ENCODE measurements around the gene NBPF26.
"Not testable (repeated sequence)": the region's sequence is repeated elsewhere in the genome, so short reads cannot be mapped to it uniquely, and the experiment has no call there.

Gene NBPF26

DNA sequence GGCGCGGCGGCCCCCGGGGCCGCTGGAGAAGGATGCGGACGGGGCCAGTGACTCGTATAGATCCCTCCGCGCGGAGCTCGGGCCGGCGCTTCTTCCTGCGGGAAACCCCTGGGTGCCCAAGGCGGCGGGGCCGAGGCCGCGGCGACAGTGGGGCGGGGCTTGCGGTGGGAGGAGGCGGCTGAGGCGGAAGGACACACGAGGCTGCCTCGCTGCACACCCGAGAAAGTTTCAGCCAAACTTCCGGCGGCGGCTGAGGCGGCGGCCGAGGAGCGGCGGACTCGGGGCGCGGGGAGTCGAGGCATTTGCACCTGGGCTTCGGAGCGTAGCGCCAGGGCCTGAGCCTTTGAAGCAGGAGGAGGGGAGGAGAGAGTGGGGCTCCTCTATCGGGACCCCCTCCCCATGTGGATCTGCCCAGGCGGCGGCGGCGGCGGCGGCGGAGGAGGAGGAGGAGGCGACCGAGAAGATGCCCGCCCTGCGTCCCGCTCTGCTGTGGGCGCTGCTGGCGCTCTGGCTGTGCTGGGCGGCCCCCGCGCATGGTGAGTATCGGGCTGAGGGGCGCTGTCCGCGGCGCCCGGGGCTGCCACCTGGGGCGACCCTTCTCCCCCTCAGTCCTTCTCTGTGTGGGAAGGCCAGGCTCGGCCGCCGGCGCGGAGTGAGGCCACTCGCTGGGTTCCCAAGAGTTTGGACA is at the start of gene NBPF26:
Gene NBPF26 (plus strand): TSS at position 231 of the 688 bp plus-strand sequence.
- DNase-seq, result peak; percentile 17

DNA sequence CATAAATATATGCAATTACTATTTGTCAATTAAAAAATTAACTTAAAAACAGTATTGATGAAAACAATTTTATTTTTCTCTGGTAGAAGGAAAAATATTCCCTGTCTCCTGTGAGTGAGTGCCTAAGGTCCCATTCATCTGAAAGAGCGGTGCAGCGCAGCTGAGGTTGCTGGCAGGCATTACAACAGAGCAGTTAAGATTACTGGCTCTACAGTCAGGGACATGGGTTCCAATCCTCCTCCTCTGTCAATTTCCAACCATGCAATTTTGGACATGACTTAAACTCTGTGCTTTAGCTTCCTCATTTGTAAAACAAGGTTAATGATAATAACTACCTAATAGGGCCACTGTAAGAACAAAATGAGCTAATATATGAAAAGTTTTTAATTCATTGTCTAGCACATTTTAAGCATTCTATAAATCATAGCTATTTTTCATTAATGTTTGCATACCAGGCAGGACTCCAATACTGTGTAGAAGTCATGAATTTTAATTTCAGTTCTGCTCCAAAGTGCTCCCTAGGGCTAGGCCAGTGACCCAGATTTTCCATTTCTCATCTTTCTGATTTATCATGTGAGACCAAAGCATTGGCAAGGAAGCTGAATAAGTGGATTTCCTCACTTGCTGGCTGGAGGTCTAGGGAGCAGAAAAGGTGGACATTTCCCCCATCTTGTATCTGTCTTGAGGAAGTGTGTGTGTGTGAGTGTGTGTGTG is 43.5 kb upstream of the NBPF26 start:
- not testable (repeated sequence) for DNase-seq

DNA sequence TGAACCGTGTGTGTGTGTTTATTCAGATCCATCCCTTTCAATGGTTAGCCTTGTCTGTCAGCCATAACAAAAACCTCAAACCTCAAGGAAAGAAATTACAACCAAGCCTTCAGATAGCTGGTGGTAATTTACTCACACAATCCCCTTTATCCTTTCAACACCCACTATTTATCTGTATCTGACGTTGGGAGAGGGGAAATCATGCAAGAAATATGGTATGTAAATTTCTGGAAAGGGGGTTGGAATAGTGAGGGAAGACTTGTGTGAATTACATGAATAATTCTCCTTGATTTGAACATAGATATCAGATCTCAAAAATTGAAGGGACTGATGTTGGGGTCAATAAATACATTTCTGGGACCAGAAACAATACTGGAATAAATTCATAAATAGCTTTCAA is 42.8 kb upstream of the NBPF26 start:
- DNase-seq, result not testable (repeated sequence)

DNA sequence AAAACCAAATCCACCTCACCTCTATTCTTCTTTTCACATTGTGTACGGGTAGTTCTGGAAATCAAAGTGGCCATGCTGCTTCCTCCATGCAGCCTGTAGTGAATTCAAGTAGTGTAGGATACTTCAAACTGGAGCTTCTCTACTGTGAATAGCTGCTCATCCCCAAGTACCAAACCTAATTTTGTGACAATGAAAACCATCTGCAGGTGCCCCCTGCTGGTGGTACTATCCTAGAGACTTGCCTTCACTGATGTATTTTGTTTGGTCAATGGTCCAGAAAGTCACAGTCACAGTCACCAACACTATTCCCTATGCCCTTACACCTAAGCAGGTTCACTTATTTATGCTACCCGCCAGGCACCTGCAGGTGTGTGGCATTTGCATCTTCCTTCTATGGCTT is 39.3 kb upstream of the NBPF26 start:
- DNase-seq, result not testable (repeated sequence)

DNA sequence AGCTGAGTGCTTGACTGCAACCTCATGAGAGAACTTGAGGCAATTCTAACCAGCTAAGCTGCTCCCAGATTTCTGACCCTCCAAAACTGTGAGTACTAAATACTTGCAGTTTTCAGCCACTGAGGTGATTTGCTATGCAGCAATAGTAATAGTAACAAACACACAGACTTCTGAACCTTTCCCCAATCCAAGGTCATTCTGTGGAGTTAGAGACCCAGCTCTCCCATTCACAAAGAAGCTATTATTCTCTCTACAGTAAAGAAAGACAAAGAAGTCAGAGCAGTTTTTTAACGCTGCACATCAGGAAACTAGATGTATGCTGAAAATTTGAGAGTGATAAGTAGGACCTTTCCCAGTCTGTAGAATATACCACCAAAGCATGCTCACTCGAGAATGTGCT is 38.1 kb upstream of the NBPF26 start:
- not testable (repeated sequence) for DNase-seq

DNA sequence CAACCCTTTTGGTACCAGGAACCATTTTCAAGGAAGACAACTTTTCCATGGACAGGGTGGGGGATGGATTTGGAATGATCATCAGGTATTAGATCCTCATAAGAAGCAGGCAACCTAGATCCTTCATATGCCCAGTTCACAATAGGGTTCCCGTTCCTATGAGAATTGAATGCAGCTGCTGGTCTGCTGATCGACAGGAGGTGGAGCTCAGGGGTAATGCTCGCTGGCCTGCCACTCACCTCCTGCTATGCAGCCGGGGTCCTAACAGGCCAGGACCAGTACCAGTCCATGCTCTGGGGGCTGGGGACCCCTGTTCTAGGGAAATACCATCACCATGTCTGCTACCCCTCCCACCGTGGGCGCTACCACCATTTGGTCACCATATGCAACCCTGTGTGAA is 36.5 kb upstream of the NBPF26 start:
- DNase-seq, result not testable (repeated sequence)

DNA sequence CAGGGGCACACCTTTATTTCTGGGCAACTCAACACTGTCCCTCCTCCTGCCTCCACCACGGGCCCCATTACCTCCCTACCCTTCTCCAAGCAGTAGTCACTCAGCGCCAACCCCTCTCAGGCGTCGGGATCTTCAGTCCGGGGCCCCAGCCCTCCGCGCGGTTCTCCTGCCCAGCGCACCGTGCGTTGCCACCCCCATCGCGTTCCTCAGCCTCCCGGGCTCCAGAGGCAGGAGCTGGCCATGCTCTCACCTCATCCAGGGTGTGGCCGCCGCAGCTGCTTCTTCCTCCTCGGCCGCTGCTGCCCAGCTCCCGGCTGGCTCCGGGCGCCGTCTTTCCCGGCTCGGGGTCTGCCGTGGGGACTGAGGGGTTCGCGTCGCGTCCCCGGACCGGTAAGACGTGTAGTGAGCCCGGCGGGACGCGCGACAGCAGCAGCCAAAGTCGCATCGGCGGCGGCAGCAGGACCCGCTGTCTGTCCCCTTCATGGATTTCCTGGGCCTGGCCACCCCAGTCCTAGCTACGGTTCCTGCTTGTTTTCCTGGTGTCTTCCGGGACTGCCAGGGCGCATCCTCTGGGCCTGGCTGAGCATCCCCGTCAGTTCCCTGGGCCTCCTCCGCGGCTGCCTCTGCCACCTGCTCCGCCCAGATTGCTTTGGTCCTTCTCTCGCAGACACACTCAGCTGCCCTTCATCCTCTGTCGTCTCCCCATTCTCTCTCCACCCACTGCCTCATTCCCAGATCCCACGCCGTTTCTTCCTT is 22.8 kb upstream of the NBPF26 start:
- DNase-seq, result not testable (repeated sequence)

DNA sequence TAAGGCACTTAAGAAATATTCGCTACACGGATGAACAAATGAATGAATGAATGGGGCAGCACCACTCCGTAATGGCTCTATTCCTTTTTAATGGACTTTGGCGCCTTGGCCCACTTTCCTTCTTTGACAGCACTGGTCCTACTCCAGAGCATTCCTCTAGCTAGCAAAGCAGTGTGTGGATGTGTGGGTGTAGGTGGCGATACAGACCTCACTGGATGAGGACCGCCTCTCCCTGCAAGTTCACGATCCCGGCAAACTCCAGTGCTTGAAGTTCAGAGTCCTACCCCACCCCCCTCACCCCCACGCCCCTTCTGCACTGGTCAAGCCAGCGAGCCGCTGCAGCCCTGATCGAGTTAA is 409 bp upstream of the NBPF26 start:
- not testable (repeated sequence) for DNase-seq

DNA sequence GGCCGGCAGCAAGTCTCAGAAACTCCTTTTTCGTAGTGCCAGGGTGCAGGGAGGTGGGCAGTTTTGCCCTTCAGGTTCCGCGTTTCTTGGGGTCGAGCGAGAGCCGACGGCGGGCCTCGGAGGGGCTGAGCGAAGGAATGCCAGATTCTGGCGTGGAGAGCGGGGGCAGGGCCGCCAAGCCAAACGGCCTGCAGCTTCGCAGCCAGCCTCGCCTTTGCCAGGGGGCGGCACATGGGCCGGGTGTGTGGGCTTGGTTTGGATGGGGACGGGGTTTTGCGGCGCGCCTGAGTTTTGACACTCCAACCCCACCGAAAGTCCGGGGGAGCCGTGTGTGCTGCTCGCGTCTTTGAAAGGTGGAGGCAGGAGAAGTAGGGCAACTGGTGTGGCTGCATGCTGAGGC is 762 bp downstream of the NBPF26 start:
- not testable (repeated sequence) for DNase-seq

DNA sequence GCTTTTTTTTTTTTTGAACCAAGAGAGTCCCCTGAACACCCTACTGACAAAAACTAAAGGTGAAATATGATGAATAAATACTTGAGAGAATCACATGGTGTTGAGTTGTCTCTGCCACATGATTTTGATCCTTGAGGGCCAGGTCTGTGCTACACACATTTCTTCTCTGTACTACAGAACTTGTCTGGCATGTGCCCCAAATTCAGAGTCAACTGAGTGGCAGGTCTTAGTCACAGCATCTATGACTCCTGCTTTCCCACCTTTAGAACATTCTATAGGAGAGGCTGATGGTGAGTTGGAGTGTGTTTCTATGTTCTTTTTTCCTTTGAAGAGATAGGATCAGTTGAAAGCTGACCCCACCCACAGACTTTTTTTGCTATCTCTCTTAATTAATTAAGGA is 5.1 kb downstream of the NBPF26 start:
- not testable (repeated sequence) for DNase-seq

DNA sequence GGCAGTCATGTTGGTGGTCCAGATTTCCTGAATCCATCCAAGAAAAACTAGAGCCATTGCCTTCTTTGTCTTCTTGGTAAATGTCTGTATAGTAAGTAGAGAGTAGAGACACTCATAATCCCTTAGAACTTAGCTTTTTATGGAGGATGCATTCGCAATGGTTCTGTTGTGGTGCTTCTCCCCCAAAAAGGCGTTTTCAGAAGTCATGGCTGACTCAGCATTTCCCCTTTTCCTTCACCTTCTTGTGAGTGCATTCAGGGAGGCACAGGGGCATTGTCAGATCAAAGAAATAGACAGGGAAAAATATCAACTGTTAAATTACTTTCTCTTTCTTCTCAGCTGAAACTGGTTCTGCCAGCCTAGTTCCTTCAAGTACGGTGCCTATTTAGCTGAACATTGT is 45.3 kb downstream of the NBPF26 start:
- DNase-seq, result not testable (repeated sequence)

DNA sequence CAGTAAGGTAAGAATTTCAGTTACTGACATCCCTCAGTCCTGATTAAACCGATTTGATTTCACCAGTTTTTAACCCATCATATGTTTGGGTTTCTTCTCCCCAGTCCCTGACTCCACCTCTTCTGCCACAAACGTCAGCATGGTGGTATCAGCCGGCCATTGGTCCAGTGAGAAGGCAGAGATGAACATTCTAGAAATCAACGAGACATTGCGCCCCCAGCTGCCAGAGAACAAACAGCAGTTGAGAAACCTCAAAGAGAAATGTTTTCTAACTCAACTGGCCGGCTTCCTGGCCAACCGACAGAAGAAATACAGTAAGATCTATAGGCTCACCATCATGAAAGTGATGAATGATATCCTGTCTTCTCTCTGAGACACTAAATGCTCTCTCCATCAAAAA is 81.7 kb downstream of the NBPF26 start:
- not testable (repeated sequence) for DNase-seq

DNA sequence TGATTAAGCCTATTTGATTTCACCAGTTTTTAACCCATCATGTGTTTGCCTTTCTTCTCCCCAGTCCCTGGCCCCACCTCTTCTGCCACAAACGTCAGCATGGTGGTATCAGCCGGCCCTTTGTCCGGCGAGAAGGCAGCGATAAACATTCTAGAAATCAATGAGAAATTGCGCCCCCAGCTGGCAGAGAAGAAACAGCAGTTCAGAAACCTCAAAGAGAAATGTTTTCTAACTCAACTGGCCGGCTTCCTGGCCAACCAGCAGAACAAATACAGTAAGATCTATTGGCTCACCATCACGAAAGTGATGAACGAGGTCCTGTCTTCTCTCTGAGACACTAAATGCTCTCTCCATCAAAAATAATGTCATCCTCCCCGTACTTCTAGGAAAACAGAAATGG is 88.1 kb downstream of the NBPF26 start:
- peak; percentile 3 for DNase-seq

DNA sequence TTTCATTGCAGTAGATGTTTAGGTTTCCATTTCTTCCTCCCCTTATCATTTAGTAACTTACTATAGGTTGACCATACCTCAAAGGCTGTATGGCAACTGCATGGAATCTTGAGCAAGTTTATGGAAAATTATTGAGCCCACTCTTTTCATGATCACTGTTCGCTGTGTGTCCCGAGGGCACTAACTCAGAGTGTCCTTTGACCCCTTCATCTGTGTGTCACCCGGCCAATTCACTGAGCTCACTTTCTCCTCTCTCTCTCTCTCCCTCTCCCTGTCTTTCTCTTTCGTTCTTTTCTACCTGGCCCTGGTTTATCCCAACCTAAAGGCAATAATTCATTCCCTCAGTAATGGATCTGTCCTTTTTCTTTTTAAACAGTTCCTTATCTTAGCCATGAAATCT is 101.3 kb downstream of the NBPF26 start:
- DNase-seq, result not testable (repeated sequence)

DNA sequence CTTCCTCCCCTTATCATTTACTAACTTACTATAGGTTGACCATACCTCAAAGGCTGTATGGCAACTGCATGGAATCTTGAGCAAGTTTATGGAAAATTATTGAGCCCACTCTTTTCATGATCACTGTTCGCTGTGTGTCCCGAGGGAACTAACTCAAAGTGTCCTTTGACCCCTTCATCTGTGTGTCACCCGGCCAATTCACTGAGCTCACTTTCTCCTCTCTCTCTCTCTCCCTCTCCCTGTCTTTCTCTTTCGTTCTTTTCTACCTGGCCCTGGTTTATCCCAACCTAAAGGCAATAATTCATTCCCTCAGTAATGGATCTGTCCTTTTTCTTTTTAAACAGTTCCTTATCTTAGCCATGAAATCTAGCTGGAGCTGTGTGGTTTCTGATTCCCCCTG is 102.9 kb downstream of the NBPF26 start:
- not testable (repeated sequence) for DNase-seq

DNA sequence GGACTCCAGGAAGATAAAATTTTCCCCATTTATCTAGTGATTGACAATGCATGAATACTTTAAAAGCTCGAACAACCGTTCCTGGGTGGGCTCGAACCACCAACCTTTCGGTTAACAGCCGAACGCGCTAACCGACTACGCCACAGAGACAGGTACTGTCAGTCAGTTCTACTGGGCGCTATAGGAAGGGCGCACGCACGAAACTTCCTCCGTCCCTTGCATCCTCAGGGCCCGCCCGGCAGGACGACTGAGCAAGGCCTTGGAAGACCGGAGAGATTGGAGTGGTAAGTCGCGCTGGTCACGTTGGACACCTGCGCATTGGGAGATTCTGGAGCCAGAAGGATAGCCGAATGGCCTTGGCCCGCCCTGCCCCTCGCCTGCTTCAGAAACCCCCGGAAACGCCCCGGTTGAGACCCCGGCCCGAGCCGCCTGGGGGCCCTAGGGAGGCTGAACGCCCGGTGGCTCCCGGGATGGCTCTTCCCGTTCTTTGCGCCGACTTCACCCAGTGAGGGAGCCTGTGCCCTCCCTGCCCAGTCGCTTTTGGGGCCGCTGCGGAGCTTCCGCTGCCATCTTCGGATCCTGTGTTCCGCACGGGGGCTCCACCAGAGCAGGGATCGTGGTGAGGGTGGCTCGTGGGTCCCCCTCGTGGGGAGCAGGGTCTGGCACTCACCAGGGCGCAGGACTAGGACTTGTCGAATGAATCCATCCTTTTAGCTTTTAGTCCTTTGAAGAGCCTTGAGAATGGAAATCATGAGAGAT is 120.6 kb downstream of the NBPF26 start:
- DNase-seq, result peak; percentile 63

DNA sequence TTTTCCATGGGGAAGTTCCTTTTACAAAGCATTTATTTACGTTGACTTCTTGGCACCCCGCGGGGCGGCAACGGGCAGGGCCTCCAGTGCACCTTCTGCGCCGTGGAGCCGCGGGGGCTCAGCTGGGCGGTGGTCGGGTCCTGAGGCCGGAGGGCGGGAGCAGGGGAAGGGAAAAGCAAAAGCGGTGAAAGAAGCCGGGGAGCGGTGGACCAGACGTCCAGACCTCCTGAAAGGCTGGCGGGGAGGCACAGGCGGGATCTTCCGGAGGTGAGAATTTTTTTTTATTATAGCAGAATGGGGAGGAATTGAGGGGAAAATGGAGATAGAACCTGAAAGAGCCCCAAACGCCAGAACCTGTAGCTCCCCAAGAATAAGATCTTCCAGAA is 121.2 kb downstream of the NBPF26 start:
- DNase-seq, result not testable (repeated sequence)

DNA sequence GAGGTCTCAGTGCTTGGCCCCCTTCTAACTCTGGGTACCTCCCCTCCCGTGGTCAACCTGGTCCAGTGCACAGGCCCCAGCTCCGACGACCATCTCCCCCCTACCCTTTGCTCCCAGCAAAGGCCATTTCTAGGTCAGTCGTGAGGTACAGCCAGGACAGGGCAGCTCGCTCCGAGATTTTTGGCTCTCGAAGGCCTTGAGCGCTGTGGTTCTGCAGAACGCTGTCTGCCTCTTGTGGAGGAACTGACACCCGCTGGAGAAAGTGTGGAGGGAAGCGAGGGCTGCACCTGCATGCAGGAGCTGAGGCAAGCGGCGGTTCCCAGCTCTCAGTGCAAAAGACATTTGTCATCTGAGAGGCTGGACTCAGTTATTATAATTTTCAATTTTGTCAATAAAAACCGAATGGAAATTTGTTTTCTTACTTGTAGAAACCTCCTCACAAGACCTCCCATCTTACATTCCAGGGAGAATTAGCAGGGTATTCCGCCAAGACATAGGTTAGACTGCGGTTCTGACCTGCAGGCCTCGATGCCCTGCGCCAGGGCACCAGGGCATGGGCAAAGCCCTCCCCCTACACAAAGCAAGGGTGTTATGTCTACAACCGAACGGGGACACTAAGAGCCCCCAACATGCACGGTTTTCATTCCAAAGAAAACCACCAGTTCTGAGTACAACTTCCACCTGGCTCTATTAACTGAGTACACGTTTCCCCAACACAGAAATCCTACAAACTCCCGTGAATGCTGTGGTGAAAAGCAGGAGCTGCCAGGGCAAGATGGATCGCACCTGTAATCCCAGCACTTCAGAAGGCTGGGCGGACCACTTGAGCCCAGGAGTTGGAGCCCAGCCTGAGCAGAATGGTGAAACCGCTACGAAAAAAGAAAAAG is 125.9 kb downstream of the NBPF26 start:
- not testable (repeated sequence) for DNase-seq

DNA sequence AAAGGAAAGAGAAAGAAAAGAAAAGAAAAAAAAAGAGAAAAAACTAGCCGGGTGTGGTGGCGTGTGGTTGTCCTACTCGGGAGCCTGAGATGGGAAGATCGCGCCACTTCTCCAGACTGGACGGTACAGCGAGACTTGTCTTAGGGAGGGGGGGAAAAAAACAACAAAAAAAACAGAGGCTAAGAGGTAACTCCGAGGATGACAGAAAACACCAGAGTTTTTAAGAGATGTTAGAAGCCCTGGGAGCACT is 126.5 kb downstream of the NBPF26 start:
- DNase-seq, result not testable (repeated sequence)

DNA sequence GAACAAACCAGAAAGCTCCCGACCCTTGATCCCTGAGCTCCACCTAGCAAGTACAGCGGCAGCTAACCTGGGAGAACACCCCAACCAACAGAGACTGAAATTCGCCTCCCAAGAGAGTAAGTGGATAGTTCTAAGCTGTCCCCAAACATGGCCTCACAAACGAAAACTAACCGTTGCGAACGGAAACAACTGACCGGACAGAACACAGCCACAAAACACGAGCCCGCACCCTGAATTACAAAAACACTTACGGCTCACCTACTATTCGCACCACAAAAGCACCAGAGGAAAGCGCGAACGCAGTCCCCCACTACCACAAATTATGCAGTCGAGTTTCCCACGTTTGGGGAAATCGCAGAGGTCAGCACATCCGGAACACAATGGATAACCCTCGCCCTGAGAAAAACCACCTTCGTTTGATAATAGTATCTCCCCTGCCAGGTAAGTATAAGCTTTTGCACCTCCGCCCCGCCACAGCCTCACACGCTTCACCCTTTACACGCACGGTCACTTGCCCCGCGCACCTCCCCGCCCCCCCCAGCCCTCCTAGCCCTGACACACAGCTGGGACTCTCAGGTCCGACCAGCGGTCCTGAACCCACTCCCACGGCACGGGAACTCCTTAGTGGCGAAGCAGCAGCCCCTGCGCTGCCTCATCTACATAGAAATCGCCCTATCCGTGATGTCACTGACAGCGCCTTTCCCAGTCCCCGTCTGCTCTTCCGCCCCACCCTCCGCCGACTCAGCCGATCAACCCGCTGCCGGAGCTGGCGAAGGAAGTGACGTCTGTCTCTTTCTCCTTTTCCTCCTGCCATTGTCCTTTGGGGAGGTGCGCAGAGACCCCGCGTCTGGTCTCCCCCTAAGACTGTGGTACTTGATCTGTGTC is 127.0 kb downstream of the NBPF26 start:
- peak; percentile 43 for DNase-seq

DNA sequence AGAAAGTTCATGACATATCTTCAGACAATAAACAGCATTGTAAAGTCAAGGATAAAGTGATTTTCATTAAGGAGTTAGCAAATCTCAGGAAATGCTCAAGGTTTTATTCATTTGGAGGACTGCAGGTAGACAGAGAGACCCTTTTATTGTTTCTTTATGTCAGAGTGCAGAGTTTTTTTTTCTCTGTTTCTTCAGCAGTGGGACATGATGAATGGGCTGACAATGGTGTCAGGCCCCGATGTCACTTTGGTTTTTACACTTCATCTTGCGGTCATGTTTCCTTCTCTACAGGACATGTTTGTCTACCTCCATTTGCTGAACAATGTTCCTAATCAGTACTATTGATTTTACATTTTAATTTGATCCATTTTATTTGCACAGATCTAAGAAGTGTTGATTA is 134.4 kb downstream of the NBPF26 start:
- DNase-seq, result not testable (repeated sequence)

Measured in midbrain (tissue), 1 donor.